Measurements from ENCODE around the gene CDC14A.

- TF ChIP-seq CTCF (conservative IDR thresholded peaks at IDR 0.05; ENCODE audit: low read length) = no peak
- TF ChIP-seq EZH2phosphoT487 (IDR thresholded peaks at IDR 0.05; ENCODE audit: borderline replicate concordance, low read depth, low read length) = no peak
These were observed 52.5 kb downstream of the CDC14A start for GRCh38 chr1:100404821-100405220.
